Measurements from ENCODE around the gene UMODL1. TPM values are rescaled to one million over a fixed set of nuclear protein-coding genes. Genes with fewer than 3 reads are reported as not detected.

UMODL1 gene
- total RNA-seq, 1 experiment from 2014 or later, result 0.18 TPM

- BruUV-seq (replicated peaks), result no TSS peak
- TF ChIP-seq POLR2AphosphoS5 (IDR thresholded peaks at IDR 0.05; ENCODE audit: low read depth, low read length), result no peak
- no peak for TF ChIP-seq SIN3A (IDR thresholded peaks at IDR 0.05; ENCODE audit: borderline replicate concordance, insufficient read depth, low read depth, low read length)
- TF ChIP-seq REST (IDR thresholded peaks at IDR 0.05; ENCODE audit: insufficient read depth in 1 of 2, low read depth in 2 of 2, low read length in 1 of 2), result no peak
- no peak for TF ChIP-seq TCF7L2 (IDR thresholded peaks at IDR 0.05; ENCODE audit: low read depth, low read length)
- TF ChIP-seq, protein P1, sequence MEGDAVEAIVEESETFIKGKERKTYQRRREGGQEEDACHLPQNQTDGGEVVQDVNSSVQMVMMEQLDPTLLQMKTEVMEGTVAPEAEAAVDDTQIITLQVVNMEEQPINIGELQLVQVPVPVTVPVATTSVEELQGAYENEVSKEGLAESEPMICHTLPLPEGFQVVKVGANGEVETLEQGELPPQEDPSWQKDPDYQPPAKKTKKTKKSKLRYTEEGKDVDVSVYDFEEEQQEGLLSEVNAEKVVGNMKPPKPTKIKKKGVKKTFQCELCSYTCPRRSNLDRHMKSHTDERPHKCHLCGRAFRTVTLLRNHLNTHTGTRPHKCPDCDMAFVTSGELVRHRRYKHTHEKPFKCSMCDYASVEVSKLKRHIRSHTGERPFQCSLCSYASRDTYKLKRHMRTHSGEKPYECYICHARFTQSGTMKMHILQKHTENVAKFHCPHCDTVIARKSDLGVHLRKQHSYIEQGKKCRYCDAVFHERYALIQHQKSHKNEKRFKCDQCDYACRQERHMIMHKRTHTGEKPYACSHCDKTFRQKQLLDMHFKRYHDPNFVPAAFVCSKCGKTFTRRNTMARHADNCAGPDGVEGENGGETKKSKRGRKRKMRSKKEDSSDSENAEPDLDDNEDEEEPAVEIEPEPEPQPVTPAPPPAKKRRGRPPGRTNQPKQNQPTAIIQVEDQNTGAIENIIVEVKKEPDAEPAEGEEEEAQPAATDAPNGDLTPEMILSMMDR (IDR thresholded peaks at IDR 0.05), result no peak
- Histone ChIP-seq H3K4me3 (ENCODE audit: low read depth in 2 of 2, low read length in 2 of 2) (no peak overlapping the region), H3K36me3 (ENCODE audit: control insufficient read depth, insufficient read depth, low read length) (no peaks in the 10 kb centered on the region), H3K9me3 (ENCODE audit: control insufficient read depth, insufficient read depth, low read depth, low read length) (no peaks in the 10 kb centered on the region), H3K27me3 (ENCODE audit: control insufficient read depth, insufficient read depth, low read length) (no peaks in the 10 kb centered on the region), H3K4me1 (ENCODE audit: control insufficient read depth, insufficient read depth, low read length) (no peaks in the 10 kb centered on the region; the same call in 1 of the 2 replicates), H3K27ac (ENCODE audit: low read length) (no peak overlapping the region)
- no peak for DNase-seq (ENCODE audit: low read depth, low spot score)
- ChIA-PET CTCF (no interaction called here), POLR2A (no interaction called here)
- in situ Hi-C loops (cut with HindIII; ENCODE audit: low pct_unique_long_range_greater_than_20kb, low sequenced_read_pairs), result no loop called here
- intact Hi-C loops (cut with micrococcal nuclease; ENCODE audit: unreplicated experiment), result no loop called here
- ATAC-seq, result no peak
These were observed 14.6 kb upstream of the UMODL1 start for GRCh38 chr21:42056468-42056867.

DNA sequence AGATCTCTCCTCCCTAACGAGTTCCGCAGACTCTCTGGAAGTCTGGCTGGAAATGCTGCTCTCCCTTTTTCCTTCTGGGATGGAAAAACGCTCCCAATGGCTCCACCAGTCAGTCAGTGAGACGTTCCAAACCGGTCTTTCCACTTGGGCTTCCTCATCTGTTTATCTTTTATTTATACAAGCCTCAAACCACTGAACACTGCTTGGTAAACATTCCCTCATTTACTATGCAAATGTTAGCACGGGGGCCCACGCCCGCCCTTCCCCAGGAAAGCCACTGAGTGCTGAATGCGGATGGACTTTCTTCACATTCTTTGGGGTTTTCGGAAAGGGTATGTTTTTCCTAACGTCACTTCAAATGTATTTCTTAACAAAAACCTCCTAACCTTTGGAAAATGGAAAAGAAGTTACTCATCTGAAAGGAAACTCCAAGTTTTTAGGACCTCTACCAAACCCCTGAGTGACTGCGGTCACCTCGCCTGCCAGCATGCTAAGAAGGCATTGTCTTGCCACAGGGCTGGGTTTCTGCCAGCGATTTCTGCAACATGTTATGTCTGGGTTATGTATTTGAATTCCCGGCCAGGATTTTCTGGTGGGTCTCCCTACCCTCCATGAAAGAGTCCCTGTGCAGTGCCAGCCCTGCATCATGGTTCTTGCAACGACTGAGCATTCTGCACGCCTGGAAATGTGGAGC lies 14.0 kb upstream of the UMODL1 start:
- ChIA-PET CTCF (no interaction called here), POLR2A (no interaction called here)
- Histone ChIP-seq H3K4me3 (ENCODE audit: low read depth in 2 of 2, low read length in 2 of 2) (no peak overlapping the region), H3K36me3 (ENCODE audit: control insufficient read depth, insufficient read depth, low read length) (no peaks in the 10 kb centered on the region), H3K9me3 (ENCODE audit: control insufficient read depth, insufficient read depth, low read depth, low read length) (no peaks in the 10 kb centered on the region), H3K4me1 (ENCODE audit: control insufficient read depth, insufficient read depth, low read length) (no peaks in the 10 kb centered on the region; the same call in 1 of the 2 replicates), H3K27me3 (ENCODE audit: control insufficient read depth, insufficient read depth, low read length) (no peaks in the 10 kb centered on the region), H3K27ac (ENCODE audit: low read length) (no peak overlapping the region)
- intact Hi-C loops (cut with micrococcal nuclease; ENCODE audit: unreplicated experiment) (no loop called here), in situ Hi-C loops (cut with HindIII; ENCODE audit: low pct_unique_long_range_greater_than_20kb, low sequenced_read_pairs) (no loop called here)
- ATAC-seq (no peak), DNase-seq (ENCODE audit: low read depth, low spot score) (no peak)
- TF ChIP-seq POLR2AphosphoS5 (IDR thresholded peaks at IDR 0.05; ENCODE audit: low read depth, low read length) (no peak), TCF7L2 (IDR thresholded peaks at IDR 0.05; ENCODE audit: low read depth, low read length) (no peak), SIN3A (IDR thresholded peaks at IDR 0.05; ENCODE audit: borderline replicate concordance, insufficient read depth, low read depth, low read length) (no peak), REST (IDR thresholded peaks at IDR 0.05; ENCODE audit: insufficient read depth in 1 of 2, low read depth in 2 of 2, low read length in 1 of 2) (no peak)
- TF ChIP-seq, protein P1 (IDR thresholded peaks at IDR 0.05), result no peak
- no TSS peak for BruUV-seq (replicated peaks)
